ENCODE data around the gene GYS1. TPM values are rescaled to one million over a fixed set of nuclear protein-coding genes. Genes with fewer than 3 reads are reported as not detected.
"Not testable (repeated sequence)": the region's sequence is repeated elsewhere in the genome, so short reads cannot be mapped to it uniquely, and the experiment has no call there.

The GYS1 gene
- total RNA-seq (2022) (62.7 and 65.3 TPM in 2 replicates), Bru-seq, nascent RNA (percentile 70 among the genes with signal in this experiment), BruChase-seq, experiment 1, labeled RNA remaining after a 2-hour chase (percentile 79 among the genes with signal in this experiment), BruChase-seq, experiment 2, labeled RNA remaining after a 6-hour chase (percentile 85 among the genes with signal in this experiment)
- long read RNA-seq, transcript GYS1-202 (16 exons, 3,574 nt), result major isoform, 18 of 33 reads
- long read RNA-seq, partial matches to known transcripts, result 6 of 33 reads
- long read RNA-seq, other reads (novel, unspliced or antisense), result 8 of 33 reads

DNA sequence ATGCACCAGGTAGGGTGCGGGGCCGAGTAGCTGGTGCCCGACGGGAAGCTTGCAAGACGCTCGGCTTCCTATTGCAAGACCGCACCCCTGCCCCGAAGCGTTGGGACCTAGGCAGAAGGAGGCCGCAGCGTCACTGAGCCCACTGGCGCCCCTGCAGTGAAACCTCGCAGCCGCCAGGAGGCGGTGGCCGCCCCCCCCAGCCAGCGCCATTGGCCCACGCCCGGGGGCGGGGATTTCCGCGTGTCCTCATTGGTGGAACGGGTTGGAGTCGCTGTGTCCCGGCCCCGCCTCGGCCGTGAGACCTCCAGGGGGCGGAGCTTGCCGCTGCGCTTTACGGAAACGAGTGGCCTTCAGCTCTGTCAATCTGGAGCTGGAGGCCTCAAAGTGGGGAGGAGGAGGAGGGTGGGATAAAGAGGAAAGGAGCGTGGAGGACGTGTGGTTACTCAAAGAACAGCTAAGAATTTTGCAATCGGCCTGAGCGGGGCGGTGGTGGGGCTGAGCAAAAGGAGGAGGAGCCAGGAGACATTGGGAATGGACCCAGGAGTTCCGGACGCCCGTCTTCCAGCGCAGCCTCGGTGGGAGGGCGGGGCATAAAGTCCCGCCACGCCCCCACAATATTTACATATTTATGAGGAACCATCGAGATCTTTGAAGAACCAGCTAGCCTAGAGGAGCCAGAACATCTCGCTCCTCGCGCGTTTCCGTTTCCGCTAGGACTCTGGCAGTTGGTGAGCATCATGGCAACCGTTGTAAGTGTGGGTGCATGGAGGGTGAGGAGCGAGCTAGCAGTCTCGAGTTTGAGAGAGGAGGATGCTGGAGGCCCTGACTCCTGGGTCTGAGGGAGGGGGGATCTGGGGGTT, at the start of gene GYS1, which contains the start of gene RUVBL2:
Gene GYS1 (minus strand): TSS at position 135 of the 860 bp plus-strand sequence. CDS start 197 bp downstream, outside the sequence.
Gene RUVBL2 (plus strand): TSS at position 713 of the 860 bp plus-strand sequence. CDS start 25 bp downstream, at position 738.
- intact Hi-C loops (cut with micrococcal nuclease; ENCODE audit: unreplicated experiment), result loop anchor here (2.0 to 10.0 kb wide), 4 partner anchors 31 to 231 kb away; partner anchors contain the start of genes CGB7 and KCNA7
- Histone ChIP-seq H3K36me3 (ENCODE audit: control insufficient read depth, insufficient read depth, low read length) (no peaks in the 10 kb centered on the region; the same call in 1 of the 2 replicates), H3K4me3 (ENCODE audit: low read depth, low read length) (peak within 1 kb of the TSS; percentile 77), H3K4me1 (peaks cover 13% of the 10 kb centered on the region; the same call in 1 of the 2 replicates), H3K27me3 (replicated peaks; ENCODE audit: control insufficient read depth, insufficient read depth, low read length) (no peaks in the 10 kb centered on the region), H3K9me3 (no peaks in the 10 kb centered on the region)
- ChIA-PET CTCF (interaction anchor here (0.5 to 2.9 kb wide), 49 partner anchors 10 to 684 kb away, joined by 3 to 51 read pairs (median 5); partner anchors contain the start of genes ALDH16A1, BAX, CGB7 and DHDH), POLR2A (interaction anchor here (0.6 to 2.5 kb wide), 29 partner anchors 10 to 460 kb away, joined by 3 to 16 read pairs (median 6); partner anchors contain the start of genes ALDH16A1, CGB7, DHDH and FTL)
- Mint-ChIP-seq H3K9me3 (ENCODE audit: unreplicated experiment) (no peaks in the 10 kb centered on the region), H3K27ac (ENCODE audit: unreplicated experiment) (peak within 1 kb of the TSS; percentile 97), H3K27me3 (ENCODE audit: insufficient read depth, unreplicated experiment) (no peaks in the 10 kb centered on the region), H3K36me3 (ENCODE audit: insufficient read depth, unreplicated experiment) (peaks cover 67% of the 10 kb centered on the region), H3K4me3 (ENCODE audit: unreplicated experiment) (peak within 1 kb of the TSS; percentile 99), H3K4me1 (ENCODE audit: low read depth, unreplicated experiment) (peaks cover 25% of the 10 kb centered on the region)
- TF ChIP-seq, protein P1, sequence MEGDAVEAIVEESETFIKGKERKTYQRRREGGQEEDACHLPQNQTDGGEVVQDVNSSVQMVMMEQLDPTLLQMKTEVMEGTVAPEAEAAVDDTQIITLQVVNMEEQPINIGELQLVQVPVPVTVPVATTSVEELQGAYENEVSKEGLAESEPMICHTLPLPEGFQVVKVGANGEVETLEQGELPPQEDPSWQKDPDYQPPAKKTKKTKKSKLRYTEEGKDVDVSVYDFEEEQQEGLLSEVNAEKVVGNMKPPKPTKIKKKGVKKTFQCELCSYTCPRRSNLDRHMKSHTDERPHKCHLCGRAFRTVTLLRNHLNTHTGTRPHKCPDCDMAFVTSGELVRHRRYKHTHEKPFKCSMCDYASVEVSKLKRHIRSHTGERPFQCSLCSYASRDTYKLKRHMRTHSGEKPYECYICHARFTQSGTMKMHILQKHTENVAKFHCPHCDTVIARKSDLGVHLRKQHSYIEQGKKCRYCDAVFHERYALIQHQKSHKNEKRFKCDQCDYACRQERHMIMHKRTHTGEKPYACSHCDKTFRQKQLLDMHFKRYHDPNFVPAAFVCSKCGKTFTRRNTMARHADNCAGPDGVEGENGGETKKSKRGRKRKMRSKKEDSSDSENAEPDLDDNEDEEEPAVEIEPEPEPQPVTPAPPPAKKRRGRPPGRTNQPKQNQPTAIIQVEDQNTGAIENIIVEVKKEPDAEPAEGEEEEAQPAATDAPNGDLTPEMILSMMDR (IDR thresholded peaks at IDR 0.05; ENCODE audit: insufficient read depth in 1 of 2, low read depth in 1 of 2, low read length in 1 of 2, severe bottlenecking in 1 of 2, unreplicated experiment in 1 of 2), result peak; percentile 98 to 99
- no TSS peak for BruUV-seq (replicated peaks)
- DNase-seq, result peak; percentile 100

DNA sequence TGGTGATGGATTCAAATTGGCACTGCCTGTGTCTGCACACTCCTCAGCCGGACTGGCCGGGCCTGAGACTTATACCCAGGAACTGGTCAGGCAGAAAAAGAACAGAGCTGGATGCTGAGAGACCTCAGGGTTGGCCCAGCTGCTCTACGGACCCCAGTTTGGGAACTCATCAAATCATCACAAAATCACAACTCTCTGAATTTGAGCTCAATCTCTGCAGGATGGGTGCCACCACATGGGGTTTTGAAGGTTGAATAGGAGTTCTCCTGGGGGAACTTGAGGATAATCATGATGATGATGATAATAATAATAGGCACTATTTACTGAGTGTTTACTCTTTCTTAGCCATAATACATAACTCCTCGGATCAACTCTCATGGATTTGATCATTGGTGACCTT, 49.6 kb upstream of the GYS1 start:
- DNase-seq; intact Hi-C loops (cut with micrococcal nuclease; ENCODE audit: unreplicated experiment); H3K9me3 ChIP-seq; H3K4me1 ChIP-seq; H3K27ac Mint-ChIP-seq (ENCODE audit: unreplicated experiment); H3K9me3 Mint-ChIP-seq (ENCODE audit: unreplicated experiment); H3K27me3 Mint-ChIP-seq (ENCODE audit: insufficient read depth, unreplicated experiment); CTCF ChIA-PET; BruUV-seq (replicated peaks); H3K27me3 ChIP-seq (replicated peaks; ENCODE audit: control insufficient read depth, insufficient read depth, low read length); H3K4me3 ChIP-seq (ENCODE audit: low read depth, low read length); POLR2A ChIA-PET; H3K36me3 ChIP-seq (ENCODE audit: control insufficient read depth, insufficient read depth, low read length); H3K4me3 Mint-ChIP-seq (ENCODE audit: unreplicated experiment); H3K4me1 Mint-ChIP-seq (ENCODE audit: low read depth, unreplicated experiment); H3K36me3 Mint-ChIP-seq (ENCODE audit: insufficient read depth, unreplicated experiment): not testable (repeated sequence)

DNA sequence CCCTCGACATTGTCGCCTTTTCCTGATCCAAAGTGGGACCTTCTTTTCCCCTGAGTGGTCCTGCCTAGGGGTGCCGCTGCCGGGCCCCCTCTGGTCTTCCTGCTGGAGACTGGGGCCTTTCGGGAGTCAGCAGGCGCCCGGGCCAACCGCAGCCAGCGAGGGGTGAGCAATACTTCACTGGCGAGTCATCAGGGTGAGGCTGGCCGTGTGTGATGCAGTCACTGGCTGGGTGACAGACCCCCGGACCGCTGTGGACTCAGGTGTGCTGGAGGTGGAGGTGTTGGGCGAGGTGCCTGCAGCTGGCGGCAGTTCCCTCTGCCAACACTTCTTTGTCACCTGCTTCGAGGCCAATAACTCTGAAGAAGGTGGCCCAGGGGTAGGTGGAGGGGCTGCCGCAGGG, 49.1 kb upstream of the GYS1 start:
- Mint-ChIP-seq H3K9me3 (ENCODE audit: unreplicated experiment) (no peaks in the 10 kb centered on the region), H3K4me1 (ENCODE audit: low read depth, unreplicated experiment) (no peaks in the 10 kb centered on the region), H3K36me3 (ENCODE audit: insufficient read depth, unreplicated experiment) (no peaks in the 10 kb centered on the region), H3K4me3 (ENCODE audit: unreplicated experiment) (no peak overlapping the region), H3K27me3 (ENCODE audit: insufficient read depth, unreplicated experiment) (no peaks in the 10 kb centered on the region), H3K27ac (ENCODE audit: unreplicated experiment) (no peak overlapping the region)
- no peak for DNase-seq
- Histone ChIP-seq H3K27me3 (replicated peaks; ENCODE audit: control insufficient read depth, insufficient read depth, low read length) (no peaks in the 10 kb centered on the region), H3K4me3 (ENCODE audit: low read depth, low read length) (no peak overlapping the region), H3K4me1 (no peaks in the 10 kb centered on the region), H3K36me3 (ENCODE audit: control insufficient read depth, insufficient read depth, low read length) (no peaks in the 10 kb centered on the region), H3K9me3 (no peaks in the 10 kb centered on the region)
- BruUV-seq (replicated peaks), result no TSS peak
- intact Hi-C loops (cut with micrococcal nuclease; ENCODE audit: unreplicated experiment), result no loop called here
- ChIA-PET CTCF (no interaction called here), POLR2A (no interaction called here)
- TF ChIP-seq, protein P1 (IDR thresholded peaks at IDR 0.05; ENCODE audit: insufficient read depth in 1 of 2, low read depth in 1 of 2, low read length in 1 of 2, severe bottlenecking in 1 of 2, unreplicated experiment in 1 of 2), result no peak

DNA sequence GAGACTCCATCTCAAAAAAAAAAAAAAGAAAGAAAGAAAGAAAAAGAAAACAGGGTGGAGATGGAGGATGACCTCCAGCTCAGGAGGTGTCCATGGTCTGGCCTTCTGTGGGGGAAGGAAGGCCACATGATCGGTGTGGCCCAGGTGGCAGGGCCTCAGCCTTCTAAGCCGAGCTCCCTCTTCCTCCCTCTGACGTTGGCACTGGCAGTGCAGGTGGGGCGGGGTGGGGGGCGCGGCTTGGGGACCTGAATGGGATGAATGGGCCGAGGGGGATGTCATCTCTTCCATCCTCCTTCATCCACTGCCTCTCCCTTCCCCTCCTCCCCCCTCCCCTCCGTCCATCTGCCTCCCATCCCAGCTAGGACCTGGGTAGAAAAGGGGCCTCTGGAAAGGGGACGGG, 46.6 kb upstream of the GYS1 start:
- intact Hi-C loops (cut with micrococcal nuclease; ENCODE audit: unreplicated experiment); H3K4me3 Mint-ChIP-seq (ENCODE audit: unreplicated experiment); DNase-seq; H3K9me3 ChIP-seq; H3K36me3 Mint-ChIP-seq (ENCODE audit: insufficient read depth, unreplicated experiment); BruUV-seq (replicated peaks); H3K4me3 ChIP-seq (ENCODE audit: low read depth, low read length); H3K36me3 ChIP-seq (ENCODE audit: control insufficient read depth, insufficient read depth, low read length); H3K27ac Mint-ChIP-seq (ENCODE audit: unreplicated experiment); H3K9me3 Mint-ChIP-seq (ENCODE audit: unreplicated experiment); H3K4me1 ChIP-seq; H3K27me3 Mint-ChIP-seq (ENCODE audit: insufficient read depth, unreplicated experiment); H3K4me1 Mint-ChIP-seq (ENCODE audit: low read depth, unreplicated experiment); H3K27me3 ChIP-seq (replicated peaks; ENCODE audit: control insufficient read depth, insufficient read depth, low read length): not testable (repeated sequence)
- ChIA-PET CTCF (interaction anchor here (0.8 kb wide), 1 partner anchor 58 kb away, joined by 3 read pairs; no protein-coding TSS in a partner anchor), POLR2A (interaction anchor here (0.6 kb wide), 1 partner anchor 40 kb away, joined by 3 read pairs; no protein-coding TSS in a partner anchor)

DNA sequence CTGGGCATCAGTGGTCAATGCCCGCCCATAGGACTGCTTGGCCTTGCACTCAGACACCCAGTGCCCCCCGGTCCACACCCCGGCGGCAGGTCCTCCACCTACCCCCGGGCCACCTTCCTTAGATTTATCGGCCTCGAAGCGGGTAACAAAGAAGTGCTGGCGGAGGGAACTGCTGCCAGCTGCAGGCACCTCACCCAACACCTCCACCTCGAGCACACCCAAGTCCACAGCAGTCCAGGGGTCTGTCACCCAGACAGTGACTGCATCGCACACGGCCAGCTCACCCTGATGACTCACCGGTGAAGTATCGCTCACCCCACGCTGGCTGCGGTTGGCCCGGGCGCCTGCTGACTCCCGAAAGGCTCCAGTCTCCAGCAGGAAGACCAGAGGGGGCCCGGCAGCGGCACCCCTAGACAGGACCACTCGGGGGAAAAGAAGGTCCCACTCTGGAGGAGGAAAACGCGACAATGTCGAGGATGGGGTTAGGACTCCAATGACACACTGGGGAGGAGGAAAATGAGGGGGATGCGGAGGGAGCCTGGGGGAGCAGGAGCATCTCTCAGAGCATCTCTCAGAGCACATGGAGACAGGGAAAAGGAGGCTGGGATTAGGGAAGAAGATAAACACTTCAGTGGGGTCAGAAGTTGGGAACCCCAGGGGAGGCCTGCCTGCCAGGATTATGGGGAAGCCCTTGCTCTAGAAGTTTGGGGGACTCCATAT, 45.6 kb upstream of the GYS1 start:
- ChIA-PET POLR2A (interaction anchor here (0.6 kb wide), 1 partner anchor 39 kb away, joined by 3 read pairs; no protein-coding TSS in a partner anchor), CTCF (interaction anchor here (0.8 kb wide), 1 partner anchor 59 kb away, joined by 3 read pairs; no protein-coding TSS in a partner anchor)

More for the DNA sequence above, 45.6 kb upstream of the GYS1 start:
- H3K27me3 ChIP-seq (replicated peaks; ENCODE audit: control insufficient read depth, insufficient read depth, low read length); H3K4me1 ChIP-seq; BruUV-seq (replicated peaks); H3K27me3 Mint-ChIP-seq (ENCODE audit: insufficient read depth, unreplicated experiment); intact Hi-C loops (cut with micrococcal nuclease; ENCODE audit: unreplicated experiment); H3K4me1 Mint-ChIP-seq (ENCODE audit: low read depth, unreplicated experiment); H3K4me3 Mint-ChIP-seq (ENCODE audit: unreplicated experiment); H3K9me3 Mint-ChIP-seq (ENCODE audit: unreplicated experiment); DNase-seq; H3K4me3 ChIP-seq (ENCODE audit: low read depth, low read length); H3K36me3 Mint-ChIP-seq (ENCODE audit: insufficient read depth, unreplicated experiment); H3K27ac Mint-ChIP-seq (ENCODE audit: unreplicated experiment); H3K9me3 ChIP-seq; H3K36me3 ChIP-seq (ENCODE audit: control insufficient read depth, insufficient read depth, low read length): not testable (repeated sequence)
